Esophagus muscularis mucosa (tissue), 3 donors: ENCODE measurements around the gene TSHB.

Source experiments
- POLR2A ChIP-seq: fragments of 450-650 bp; IDR thresholded peaks from one replicate; pipeline ENCODE4 v1.6.1; 2017; ENCODE audit warnings: antibody characterized with exemption, moderate library complexity, mild to moderate bottlenecking, low read depth
- TF ChIP-seq, protein P1 (sequence below), 3 experiments: fragments of 200-600 bp in 2 of 3; fragments of 450-650 bp in 1 of 3; sonication (generic) in 2 of 3; IDR thresholded peaks; one replicate each; pipeline ENCODE4 v1.5.1; 2017 to 2019; ENCODE audit warnings: antibody characterized with exemption in 3 of 3, mild to moderate bottlenecking in 2 of 3, moderate library complexity in 1 of 3

- TF ChIP-seq, protein P1, sequence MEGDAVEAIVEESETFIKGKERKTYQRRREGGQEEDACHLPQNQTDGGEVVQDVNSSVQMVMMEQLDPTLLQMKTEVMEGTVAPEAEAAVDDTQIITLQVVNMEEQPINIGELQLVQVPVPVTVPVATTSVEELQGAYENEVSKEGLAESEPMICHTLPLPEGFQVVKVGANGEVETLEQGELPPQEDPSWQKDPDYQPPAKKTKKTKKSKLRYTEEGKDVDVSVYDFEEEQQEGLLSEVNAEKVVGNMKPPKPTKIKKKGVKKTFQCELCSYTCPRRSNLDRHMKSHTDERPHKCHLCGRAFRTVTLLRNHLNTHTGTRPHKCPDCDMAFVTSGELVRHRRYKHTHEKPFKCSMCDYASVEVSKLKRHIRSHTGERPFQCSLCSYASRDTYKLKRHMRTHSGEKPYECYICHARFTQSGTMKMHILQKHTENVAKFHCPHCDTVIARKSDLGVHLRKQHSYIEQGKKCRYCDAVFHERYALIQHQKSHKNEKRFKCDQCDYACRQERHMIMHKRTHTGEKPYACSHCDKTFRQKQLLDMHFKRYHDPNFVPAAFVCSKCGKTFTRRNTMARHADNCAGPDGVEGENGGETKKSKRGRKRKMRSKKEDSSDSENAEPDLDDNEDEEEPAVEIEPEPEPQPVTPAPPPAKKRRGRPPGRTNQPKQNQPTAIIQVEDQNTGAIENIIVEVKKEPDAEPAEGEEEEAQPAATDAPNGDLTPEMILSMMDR (IDR thresholded peaks at IDR 0.05), result no peak
- TF ChIP-seq POLR2A, result no peak
Observed at GRCh38 chr1:115073298-115074087, 43.9 kb downstream of the TSHB start.
